ENCODE data around the gene CLPTM1L. TPM values are rescaled to one million over a fixed set of nuclear protein-coding genes. Genes with fewer than 3 reads are reported as not detected.

CLPTM1L gene
- polyA plus RNA-seq, 1 experiment: 145 TPM

GRCh38 chr5:1391691-1392090, 46.8 kb upstream of the CLPTM1L start:
- no peaks in the 10 kb centered on the region for H3K36me3 ChIP-seq (ENCODE audit: control insufficient read depth, insufficient read depth, low read length)
- no peak overlapping the region for H3K4me3 ChIP-seq (ENCODE audit: low read depth, low read length)
- TF ChIP-seq, protein P1, sequence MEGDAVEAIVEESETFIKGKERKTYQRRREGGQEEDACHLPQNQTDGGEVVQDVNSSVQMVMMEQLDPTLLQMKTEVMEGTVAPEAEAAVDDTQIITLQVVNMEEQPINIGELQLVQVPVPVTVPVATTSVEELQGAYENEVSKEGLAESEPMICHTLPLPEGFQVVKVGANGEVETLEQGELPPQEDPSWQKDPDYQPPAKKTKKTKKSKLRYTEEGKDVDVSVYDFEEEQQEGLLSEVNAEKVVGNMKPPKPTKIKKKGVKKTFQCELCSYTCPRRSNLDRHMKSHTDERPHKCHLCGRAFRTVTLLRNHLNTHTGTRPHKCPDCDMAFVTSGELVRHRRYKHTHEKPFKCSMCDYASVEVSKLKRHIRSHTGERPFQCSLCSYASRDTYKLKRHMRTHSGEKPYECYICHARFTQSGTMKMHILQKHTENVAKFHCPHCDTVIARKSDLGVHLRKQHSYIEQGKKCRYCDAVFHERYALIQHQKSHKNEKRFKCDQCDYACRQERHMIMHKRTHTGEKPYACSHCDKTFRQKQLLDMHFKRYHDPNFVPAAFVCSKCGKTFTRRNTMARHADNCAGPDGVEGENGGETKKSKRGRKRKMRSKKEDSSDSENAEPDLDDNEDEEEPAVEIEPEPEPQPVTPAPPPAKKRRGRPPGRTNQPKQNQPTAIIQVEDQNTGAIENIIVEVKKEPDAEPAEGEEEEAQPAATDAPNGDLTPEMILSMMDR (IDR thresholded peaks at IDR 0.05; ENCODE audit: insufficient read depth, low read depth, low read length): no peak
- ChIA-PET POLR2A (no interaction called here), CTCF (no interaction called here)
- DNase-seq (ENCODE audit: low read depth): no peak
- peaks cover 13% of the 10 kb centered on the region for H3K27me3 ChIP-seq (ENCODE audit: control insufficient read depth, insufficient read depth, low read length)

GRCh38 chr5:1390861-1391600, 46.1 kb upstream of the CLPTM1L start:
- Histone ChIP-seq H3K4me3 (ENCODE audit: low read depth, low read length) (no peak overlapping the region), H3K27me3 (ENCODE audit: control insufficient read depth, insufficient read depth, low read length) (peaks cover 18% of the 10 kb centered on the region), H3K36me3 (ENCODE audit: control insufficient read depth, insufficient read depth, low read length) (no peaks in the 10 kb centered on the region)
- POLR2A ChIA-PET: no interaction called here
- TF ChIP-seq, protein P1 (IDR thresholded peaks at IDR 0.05; ENCODE audit: insufficient read depth, low read depth, low read length): no peak
- CTCF ChIA-PET: interaction anchor here (1.1 kb wide), 1 partner anchor 13 kb away, joined by 4 read pairs; no protein-coding TSS in a partner anchor
- no peak for DNase-seq (ENCODE audit: low read depth)

- ChIA-PET POLR2A (no interaction called here), CTCF (interaction anchor here (1.1 kb wide), 1 partner anchor 12 kb away, joined by 4 read pairs; no protein-coding TSS in a partner anchor)
- TF ChIP-seq, protein P1 (IDR thresholded peaks at IDR 0.05; ENCODE audit: insufficient read depth, low read depth, low read length): no peak
- Histone ChIP-seq H3K4me3 (ENCODE audit: low read depth, low read length) (no peak overlapping the region), H3K36me3 (ENCODE audit: control insufficient read depth, insufficient read depth, low read length) (no peaks in the 10 kb centered on the region), H3K27me3 (ENCODE audit: control insufficient read depth, insufficient read depth, low read length) (peaks cover 18% of the 10 kb centered on the region)
- DNase-seq (ENCODE audit: low read depth): no peak
Observed at GRCh38 chr5:1390333-1390732, 45.4 kb upstream of the CLPTM1L start.

- no peak overlapping the region for H3K4me3 ChIP-seq (ENCODE audit: low read depth, low read length)
- peaks cover 18% of the 10 kb centered on the region for H3K27me3 ChIP-seq (ENCODE audit: control insufficient read depth, insufficient read depth, low read length)
- H3K36me3 ChIP-seq (ENCODE audit: control insufficient read depth, insufficient read depth, low read length): no peaks in the 10 kb centered on the region
- ChIA-PET POLR2A (no interaction called here), CTCF (no interaction called here)
- TF ChIP-seq, protein P1 (IDR thresholded peaks at IDR 0.05; ENCODE audit: insufficient read depth, low read depth, low read length): no peak
- no peak for DNase-seq (ENCODE audit: low read depth)
Observed at GRCh38 chr5:1388383-1388967, 43.6 kb upstream of the CLPTM1L start.

- DNase-seq (ENCODE audit: low read depth): no peak
- ChIA-PET CTCF (no interaction called here), POLR2A (no interaction called here)
- no peaks in the 10 kb centered on the region for H3K36me3 ChIP-seq (ENCODE audit: control insufficient read depth, insufficient read depth, low read length)
- TF ChIP-seq, protein P1 (IDR thresholded peaks at IDR 0.05; ENCODE audit: insufficient read depth, low read depth, low read length): no peak
- H3K27me3 ChIP-seq (ENCODE audit: control insufficient read depth, insufficient read depth, low read length): peaks cover 18% of the 10 kb centered on the region
- H3K4me3 ChIP-seq (ENCODE audit: low read depth, low read length): no peak overlapping the region
Observed at GRCh38 chr5:1387876-1388275, 43.0 kb upstream of the CLPTM1L start.
